Raji (cell line): Measurements from ENCODE around the gene GPC1.

Experiments
- POLR2A ChIP-seq: IDR thresholded peaks from 2 replicates; pipeline ENCODE4 v1.6.1; 2011; ENCODE audit warnings: low read depth, low read length, control low read depth; ENCODE audit not compliant: insufficient read depth

Gene GPC1

DNA sequence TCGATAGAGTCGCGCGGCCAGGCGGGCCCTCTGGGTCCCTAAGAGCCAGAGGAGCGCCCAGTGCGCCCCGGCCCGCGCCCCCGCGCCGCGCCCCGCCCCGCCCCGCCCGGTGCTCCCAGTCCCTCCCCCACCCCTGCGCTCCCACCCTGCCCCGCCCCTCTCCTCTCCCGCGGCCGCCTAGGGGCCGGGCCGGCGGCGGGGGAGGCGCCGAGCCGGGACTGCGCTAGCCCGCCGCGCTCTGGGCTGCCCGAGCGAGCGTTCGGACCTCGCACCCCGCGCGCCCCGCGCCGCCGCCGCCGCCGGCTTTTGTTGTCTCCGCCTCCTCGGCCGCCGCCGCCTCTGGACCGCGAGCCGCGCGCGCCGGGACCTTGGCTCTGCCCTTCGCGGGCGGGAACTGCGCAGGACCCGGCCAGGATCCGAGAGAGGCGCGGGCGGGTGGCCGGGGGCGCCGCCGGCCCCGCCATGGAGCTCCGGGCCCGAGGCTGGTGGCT is at the start of gene GPC1:
GPC1 (plus strand) TSS at position 207 of the 491 bp plus-strand sequence; CDS start at position 463, 256 bp downstream.
- no peak for TF ChIP-seq POLR2A

DNA sequence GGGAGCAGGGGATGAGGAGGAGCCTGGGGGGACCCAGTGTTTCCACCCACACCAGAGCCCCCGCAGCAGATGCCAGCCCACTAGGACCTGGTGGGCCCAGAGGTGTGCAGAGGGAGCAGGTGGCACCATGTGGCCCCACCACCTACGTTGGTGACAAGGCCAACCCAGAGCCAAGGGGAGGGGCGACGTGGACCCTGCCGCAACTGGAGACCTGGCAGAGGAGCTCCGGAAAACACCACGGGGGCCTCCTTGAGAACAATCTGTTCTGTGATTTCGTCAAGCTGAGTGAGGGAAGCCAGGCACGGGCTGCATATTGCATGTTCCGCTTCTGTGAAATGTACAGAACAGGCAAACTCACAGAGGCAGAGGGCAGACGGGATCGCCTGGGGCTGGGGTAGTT is 49.1 kb upstream of the GPC1 start:
- TF ChIP-seq POLR2A: no peak

DNA sequence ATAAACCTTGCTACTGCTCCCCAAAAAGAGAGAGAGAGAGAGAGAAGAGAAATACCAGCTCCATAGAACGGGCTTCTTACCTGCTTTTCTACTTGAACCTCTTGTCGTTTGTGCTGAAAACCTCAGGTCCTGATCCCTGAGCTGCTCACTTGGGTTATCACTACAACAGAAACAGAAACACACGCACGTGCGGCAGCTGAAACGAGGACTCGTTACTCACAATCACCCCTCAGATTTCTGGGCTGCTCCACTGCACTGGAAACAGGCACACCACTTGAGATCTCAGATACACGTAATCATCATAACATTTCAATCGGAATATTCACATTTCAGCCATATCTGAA is 48.2 kb upstream of the GPC1 start:
- TF ChIP-seq POLR2A: no peak

- no peak for TF ChIP-seq POLR2A
Measured at GRCh38 chr2:240387669-240388358, 47.6 kb upstream of the GPC1 start.

DNA sequence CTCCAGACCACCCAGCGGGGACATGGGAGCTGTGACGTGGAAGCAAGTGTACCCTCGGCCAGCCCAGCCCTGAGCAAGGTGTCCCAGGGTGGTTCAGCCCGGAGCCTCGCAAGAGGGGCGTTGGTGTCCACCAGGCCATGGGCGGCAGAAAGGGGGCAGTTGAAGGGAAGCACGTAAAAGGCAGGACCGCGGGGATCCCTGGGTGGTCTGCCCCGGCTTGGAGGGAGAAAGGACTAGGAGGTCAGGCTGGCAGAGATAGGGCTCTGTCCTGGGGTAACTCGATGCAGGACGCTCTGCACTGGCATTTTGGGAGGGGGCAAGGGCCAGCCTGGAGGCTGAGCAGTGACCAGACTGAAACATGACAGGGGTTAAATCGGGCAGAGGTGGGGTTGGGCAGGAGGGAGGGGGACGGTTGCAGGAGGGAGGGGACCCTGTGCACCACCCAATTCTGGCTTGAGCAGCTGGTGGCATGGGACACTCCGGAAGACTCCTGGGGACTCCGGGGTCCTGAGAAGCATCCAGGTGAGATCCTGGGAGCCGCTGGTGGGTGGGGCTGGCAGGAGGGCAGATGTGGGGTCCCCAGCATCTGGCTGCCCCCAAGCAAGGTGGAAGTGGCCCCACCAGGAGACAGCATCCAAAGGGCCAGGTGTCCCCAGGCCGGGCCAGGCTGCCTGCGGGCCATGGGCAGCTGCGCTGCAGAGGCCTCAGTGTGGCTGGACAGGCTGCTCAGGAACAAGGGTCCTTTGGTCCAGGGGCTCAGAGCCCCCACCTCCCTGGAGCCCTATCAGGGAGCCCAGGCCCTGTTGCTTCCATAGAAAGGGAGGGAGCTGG is 46.8 kb upstream of the GPC1 start:
- TF ChIP-seq POLR2A: no peak

- TF ChIP-seq POLR2A: no peak
Measured at GRCh38 chr2:240389302-240389805, 46.1 kb upstream of the GPC1 start.

GRCh38 chr2:240390091-240391073 is 45.1 kb upstream of the GPC1 start:
- TF ChIP-seq POLR2A: no peak

GRCh38 chr2:240391111-240392051 is 44.1 kb upstream of the GPC1 start:
- TF ChIP-seq POLR2A: no peak

- no peak for TF ChIP-seq POLR2A
Measured at GRCh38 chr2:240392084-240392947, 43.1 kb upstream of the GPC1 start.

- TF ChIP-seq POLR2A: no peak
Measured at GRCh38 chr2:240392948-240393830, 42.3 kb upstream of the GPC1 start.

DNA sequence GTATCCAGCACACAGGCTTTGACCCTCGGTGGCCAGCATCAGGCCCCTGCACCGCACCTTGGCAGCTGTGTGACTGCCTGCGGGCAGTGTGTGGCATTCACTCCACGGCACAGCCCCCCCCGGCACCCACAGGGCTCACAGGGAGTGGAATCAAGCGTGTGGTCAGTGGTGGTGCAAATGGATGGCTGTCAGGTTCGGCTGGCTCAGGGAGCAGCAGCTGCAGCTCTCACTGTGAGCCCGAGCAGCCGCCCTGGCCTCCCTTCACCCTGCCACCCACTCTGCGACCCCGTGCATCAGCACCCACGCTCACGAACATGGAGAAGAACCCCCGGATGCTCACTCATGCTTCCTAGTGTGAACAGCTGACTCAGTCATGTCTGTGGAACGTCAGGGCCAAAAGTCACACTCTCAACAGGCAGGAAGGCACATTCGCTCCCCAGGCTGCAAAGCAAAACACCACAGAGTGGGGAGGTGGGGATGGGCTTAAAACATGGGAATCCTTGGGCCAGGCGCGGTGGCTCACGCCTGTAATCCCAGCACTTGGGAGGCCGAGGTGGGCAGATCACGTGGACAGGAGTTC is 41.5 kb upstream of the GPC1 start:
- no peak for TF ChIP-seq POLR2A

- no peak for TF ChIP-seq POLR2A
Measured at GRCh38 chr2:240394549-240394948, 40.9 kb upstream of the GPC1 start.
